GM12873 (cell line): ENCODE results near the gene MET.
A peak's percentile ranks its signal among the peaks of the same experiment; 100 is the strongest.

Experiments used
- TF ChIP-seq, protein P1 (sequence below): IDR thresholded peaks from 2 replicates; pipeline ENCODE4 v1.5.1; 2012; ENCODE audit warnings: low read depth, mild to moderate bottlenecking, moderate library complexity, low read length, control low read depth; ENCODE audit not compliant: insufficient read depth; ENCODE audit errors: missing control alignments

The MET gene

DNA sequence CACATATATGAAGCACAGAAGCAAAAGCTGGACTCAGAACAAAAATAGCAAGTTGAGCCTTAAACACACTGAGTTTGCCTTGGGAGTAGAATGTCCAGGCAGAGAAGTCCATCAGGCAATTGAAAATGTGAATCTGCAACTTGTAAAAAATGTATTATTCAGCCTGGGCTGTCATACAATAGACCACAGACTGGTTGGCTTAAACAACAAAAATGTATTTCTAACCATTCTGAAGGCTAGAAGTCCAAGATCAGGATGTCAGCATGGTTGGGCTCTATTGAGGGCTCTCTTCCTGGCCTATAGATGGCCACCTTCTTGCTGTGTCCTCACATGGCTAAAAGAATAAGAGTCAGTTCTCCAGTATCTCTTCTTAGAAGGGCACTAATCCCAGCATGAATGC, 113.8 kb downstream of the MET start:
- TF ChIP-seq, protein P1, sequence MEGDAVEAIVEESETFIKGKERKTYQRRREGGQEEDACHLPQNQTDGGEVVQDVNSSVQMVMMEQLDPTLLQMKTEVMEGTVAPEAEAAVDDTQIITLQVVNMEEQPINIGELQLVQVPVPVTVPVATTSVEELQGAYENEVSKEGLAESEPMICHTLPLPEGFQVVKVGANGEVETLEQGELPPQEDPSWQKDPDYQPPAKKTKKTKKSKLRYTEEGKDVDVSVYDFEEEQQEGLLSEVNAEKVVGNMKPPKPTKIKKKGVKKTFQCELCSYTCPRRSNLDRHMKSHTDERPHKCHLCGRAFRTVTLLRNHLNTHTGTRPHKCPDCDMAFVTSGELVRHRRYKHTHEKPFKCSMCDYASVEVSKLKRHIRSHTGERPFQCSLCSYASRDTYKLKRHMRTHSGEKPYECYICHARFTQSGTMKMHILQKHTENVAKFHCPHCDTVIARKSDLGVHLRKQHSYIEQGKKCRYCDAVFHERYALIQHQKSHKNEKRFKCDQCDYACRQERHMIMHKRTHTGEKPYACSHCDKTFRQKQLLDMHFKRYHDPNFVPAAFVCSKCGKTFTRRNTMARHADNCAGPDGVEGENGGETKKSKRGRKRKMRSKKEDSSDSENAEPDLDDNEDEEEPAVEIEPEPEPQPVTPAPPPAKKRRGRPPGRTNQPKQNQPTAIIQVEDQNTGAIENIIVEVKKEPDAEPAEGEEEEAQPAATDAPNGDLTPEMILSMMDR: no peak

DNA sequence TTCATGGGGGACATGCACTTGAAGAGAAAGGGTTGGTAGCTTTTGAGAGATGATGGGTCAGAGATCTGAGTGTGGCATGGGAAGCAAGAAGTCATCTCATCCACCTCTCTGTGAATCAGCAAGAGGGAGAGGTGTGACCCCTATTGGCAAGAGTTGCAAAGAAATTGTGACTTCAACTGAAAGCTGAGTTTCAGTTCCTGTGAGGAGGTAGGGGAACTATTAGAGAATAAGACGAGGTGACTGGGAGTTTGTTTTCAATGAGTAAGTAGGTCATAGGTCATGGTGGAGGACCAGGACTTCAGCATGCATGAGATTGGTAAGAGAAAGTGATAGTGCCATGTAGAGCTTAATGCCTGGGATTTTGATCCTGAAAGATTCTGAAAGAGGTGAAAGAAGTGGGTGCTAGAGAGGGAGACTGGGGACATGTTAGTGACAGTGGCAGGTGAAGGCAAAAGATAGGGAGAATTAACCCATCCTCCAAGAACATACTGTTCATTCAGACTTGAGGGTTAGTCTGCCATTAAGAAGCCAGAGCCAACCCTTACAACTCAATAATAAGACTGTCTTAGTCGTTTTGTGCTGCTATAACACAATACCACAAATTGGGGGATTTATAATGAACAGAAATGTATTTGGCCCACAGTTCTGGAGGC, 114.9 kb downstream of the MET start:
- TF ChIP-seq, protein P1: peak; percentile 71

DNA sequence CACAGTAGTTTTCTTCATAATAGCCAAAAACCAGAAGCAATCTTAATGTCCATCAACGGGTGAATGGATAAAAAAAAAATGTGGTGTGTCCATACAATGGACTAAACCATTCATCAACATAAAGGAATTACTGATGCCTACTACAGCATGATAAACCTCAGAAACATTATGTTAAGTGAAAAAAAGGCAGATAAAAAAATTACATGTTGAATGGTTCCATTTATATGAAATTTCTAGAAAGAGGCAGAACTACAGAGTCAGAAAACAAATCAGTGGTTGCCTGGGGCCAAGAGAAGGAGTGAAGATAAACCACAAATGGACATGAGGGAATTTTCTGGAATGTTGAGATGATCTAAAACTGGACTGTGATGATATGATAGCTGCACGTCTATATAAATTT, 115.9 kb downstream of the MET start:
- TF ChIP-seq, protein P1: no peak

DNA sequence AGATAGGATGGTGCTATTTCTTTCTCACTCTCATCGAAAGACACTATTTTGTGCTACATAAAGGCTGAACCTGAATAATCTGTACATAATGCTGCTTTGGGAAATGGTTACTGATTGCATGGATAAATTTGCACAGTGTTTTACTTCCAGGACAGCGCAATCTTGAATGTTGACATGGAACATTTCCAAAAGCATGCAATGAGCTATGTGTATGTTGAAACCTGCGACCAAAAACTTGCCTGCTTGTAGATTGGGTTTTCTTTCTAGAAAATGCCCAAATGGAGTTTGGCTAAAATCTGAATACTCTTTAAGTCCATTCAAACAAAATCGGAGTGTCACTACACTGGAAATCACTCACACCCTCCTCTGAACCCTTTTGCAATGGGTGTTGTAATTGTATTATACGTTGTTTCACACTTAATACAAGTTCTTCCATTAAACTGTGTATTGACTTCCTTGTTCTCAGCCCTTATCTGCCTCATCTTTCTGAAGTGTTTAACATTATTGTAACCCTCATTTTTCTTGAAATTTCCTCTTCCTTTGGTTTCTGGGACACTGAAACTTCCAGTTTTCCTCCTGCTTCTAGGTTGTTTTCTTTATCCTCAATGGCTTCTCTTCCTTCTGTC, 116.7 kb downstream of the MET start:
- TF ChIP-seq, protein P1: no peak

DNA sequence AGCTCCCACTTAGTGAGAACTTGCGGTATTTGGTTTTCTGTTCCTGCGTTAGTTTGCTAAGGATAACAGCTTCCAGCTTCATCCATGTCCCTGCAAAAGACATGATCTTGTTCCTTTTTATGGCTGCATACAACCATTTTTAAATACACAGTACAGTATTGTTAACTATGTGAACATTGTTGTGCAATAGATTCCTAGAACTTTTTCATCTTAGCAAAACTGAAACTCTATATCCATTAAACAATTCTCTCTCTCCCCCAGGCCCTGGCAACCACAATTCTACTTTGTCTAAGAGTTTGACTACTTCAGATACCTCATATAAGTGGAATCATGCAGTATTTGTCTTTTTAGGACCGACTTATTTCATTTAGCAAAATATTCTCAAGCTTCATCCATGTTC, 118.0 kb downstream of the MET start:
- TF ChIP-seq, protein P1: no peak

DNA sequence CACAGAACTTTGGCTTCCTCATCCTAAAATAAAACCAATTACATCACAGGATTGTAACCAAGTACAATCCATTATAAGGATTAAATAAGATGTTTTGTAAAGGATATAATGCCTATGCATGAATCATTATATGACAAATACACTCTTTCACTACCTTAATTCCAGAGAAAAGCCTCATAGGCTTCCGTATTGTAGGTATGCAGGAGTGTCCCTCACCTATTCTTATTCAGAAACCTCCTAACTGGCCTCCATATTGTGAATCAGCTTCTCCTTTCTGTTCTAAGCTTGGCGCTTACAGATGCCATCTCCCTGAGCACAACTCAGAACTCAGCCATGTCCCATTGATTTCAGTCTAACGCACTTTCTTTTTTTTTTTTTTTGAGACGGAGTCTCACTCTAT, 120.8 kb downstream of the MET start:
- TF ChIP-seq, protein P1: no peak

DNA sequence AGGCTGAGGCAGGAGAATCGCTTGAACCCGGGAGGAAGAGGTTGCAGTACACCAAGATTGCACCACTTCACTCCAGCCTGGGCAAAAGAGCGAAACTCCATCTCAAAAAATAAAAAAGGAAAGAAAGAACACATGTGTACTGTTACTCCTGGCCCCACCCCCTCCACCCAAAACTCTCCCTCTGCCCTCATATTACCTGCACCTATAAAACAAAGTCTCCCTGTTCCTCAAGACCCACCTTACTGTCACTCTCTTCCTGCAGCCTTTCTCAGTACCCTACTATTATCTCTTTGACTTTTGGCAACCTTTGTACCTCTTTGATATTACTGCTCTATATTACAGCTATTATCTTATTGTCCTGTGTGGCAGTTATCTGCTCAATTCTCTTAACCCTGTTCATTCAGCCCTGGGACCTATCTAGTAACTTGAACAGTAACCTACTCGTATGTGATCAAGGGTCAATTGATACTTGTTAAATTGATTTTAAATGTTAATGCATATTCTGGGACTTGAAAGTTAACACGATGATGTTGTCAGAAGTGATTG, 121.9 kb downstream of the MET start:
- TF ChIP-seq, protein P1: no peak
